Activated CD8-positive, alpha-beta memory T cell treated with anti-CD3 and anti-CD28 coated beads for 24 hours (primary cell): ENCODE results near the gene MPRIP.
"Not testable (repeated sequence)": the region's sequence is repeated elsewhere in the genome, so short reads cannot be mapped to it uniquely, and the experiment has no call there.

ENCODE experiments used
- DNase-seq: peaks from one replicate; pipeline ENCODE4 v3.0.0-alpha.2; 2020

Gene MPRIP

GRCh38 chr17:17188586-17188985, 146.3 kb downstream of the MPRIP start:
- DNase-seq: no peak

- DNase-seq: no peak
These were observed 147.3 kb downstream of the MPRIP start for GRCh38 chr17:17189559-17189958.

DNA sequence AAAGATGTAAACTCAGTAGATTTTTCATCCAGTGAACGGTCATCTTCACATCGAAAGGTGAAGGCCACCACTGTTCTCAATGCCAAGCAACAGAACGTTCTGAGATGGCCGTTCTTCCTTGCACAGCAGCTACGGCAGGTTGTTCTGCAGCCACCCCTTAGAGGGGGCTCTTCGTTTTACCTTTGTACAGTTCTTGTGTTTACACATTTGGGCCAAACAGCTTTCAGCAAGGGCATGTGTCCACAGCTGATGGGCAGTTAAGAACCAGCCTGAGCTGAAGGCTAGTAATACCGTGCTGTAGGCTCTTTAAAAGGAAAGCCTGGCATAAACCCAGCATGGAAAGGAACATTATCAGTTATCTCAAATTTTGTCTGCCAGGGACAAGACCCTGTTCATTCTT, 147.9 kb downstream of the MPRIP start:
- no peak for DNase-seq

- DNase-seq: no peak
These were observed 149.1 kb downstream of the MPRIP start for GRCh38 chr17:17191346-17191792.

- no peak for DNase-seq
These were observed 149.7 kb downstream of the MPRIP start for GRCh38 chr17:17191961-17192381.

DNA sequence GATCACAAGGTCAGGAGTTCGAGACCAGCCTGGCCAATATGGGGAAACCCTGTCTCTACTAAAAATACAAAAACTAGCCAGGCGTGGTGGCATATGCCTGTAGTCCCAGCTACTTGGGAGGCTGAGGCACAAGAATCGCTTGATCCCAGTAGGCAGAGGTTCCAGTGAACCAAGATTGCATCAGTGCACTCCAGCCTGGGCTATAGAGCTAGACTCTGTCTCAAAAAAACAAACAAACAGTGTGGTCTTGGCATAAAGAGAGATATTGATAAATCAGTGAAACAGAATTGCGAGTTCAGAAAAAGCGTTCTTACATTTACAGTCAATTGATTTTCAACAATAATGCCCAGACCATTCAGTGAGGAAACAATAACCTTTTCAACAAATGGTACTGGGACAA, 153.2 kb downstream of the MPRIP start:
- not testable (repeated sequence) for DNase-seq

- DNase-seq: no peak
These were observed 154.5 kb downstream of the MPRIP start for GRCh38 chr17:17196776-17197175.

GRCh38 chr17:17198281-17198680, 156.0 kb downstream of the MPRIP start:
- DNase-seq: no peak

DNA sequence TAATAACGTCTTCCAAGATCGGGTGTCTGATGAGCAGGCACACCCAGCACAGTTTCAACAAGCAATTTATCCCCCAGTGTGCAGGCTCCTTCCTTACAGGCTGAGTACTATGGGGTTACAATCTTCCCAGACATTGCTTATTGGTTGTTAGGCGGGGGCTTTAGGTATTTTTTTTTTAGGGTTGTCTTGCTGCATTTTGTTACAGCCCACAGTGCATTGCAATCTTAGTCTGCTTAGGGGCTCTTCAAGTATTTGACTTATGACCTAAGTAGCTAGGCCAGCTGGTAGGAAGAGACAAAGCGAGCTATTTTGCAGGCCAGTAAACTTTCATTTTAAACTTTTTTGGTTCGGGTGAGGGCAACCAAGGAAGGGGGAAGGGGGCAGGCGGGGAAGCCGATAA, 158.1 kb downstream of the MPRIP start:
- no peak for DNase-seq

GRCh38 chr17:17200831-17201230, 158.6 kb downstream of the MPRIP start:
- DNase-seq: no peak

DNA sequence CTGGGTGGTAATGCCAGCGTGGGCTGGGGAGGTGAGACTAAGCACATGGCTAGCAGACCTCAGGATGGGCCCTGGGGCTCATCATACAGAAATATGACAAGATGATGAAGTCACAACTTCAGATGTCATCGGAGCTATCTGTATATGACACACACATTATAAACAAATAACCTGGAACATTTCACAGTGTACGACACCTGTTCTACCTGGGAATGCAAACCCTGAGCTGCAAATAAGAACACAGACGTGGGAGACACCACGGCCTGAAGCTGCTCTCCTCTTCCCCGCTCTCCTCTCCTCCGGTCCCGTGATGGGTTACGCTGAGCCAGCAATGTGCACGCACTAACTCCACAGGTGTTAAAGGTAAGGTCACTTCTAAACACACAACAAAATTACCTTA, 159.0 kb downstream of the MPRIP start:
- DNase-seq: no peak

DNA sequence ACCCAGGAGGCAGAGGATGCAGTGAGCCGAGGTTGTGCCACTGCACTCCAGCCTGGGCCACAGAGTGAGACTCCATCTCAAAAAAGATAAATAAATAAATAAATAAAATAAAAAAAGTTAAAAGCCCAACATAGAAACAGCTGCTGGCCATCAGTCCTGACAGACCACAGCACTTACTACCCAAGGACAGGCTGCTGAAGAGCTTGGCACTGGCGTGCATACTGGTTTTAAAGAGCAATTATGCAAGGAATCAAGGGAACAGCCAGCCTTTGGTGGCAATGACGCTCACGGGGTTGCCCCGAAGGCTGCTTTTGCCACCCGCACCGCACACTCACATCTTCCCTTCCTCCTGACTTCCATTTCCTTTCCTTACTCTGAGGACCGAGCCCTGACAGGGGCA, 159.7 kb downstream of the MPRIP start:
- no peak for DNase-seq

DNA sequence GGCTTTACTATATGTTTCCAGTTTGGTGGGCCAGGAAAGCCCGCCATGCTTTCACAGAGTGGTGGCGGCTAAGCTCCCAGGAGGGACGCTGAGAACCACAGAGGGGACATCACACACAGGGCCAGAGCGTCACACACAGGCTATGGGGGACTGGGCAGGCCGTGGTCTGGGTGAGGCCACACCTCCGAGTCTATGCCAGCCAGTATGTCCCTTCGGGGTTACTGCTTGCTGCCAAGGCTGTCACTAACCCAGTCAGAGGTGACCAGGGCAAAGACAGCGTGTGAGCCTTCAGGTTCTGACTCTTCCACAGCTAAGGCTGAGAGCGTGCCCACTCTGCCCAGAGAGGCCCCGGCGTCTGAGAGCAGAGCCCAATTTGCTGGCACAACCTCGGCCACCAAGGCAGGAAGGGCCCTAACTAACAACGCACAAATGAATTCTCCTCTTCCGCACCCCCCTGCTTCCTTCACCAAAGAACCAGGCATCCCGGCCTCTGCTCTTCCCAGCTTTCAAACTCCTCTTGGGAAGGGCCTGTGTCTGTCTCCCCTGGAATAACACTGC, 161.0 kb downstream of the MPRIP start:
- DNase-seq: no peak

DNA sequence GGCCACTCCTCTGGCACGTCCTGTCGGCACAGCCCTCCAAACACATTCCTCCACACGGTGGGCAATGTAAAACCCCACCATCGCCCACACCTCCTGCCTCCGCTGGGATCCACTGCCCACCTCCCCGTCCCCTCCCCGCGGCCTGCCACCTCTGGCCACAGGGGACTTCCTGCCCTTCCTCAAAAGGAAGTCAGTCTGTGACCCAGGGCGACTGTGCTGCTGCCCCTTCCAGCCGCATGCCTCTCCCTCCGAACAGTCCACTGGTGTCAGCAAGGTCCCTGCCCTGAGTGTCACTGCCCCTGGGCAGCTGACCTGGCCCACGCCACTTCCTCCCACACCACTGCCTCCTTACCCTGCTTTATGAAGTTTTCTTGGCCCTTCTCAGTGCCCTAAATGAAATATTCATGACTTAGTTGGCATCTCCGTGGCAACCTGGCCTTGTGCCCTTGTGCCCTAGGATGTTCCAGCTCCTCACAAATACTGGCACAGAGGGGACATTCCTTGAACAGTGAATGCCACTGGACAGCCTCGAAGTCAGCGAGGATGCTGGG, 161.9 kb downstream of the MPRIP start:
- DNase-seq: no peak

GRCh38 chr17:17204635-17205231, 162.5 kb downstream of the MPRIP start:
- no peak for DNase-seq

- DNase-seq: peak; percentile 86
These were observed 163.3 kb downstream of the MPRIP start for GRCh38 chr17:17205368-17206123.

DNA sequence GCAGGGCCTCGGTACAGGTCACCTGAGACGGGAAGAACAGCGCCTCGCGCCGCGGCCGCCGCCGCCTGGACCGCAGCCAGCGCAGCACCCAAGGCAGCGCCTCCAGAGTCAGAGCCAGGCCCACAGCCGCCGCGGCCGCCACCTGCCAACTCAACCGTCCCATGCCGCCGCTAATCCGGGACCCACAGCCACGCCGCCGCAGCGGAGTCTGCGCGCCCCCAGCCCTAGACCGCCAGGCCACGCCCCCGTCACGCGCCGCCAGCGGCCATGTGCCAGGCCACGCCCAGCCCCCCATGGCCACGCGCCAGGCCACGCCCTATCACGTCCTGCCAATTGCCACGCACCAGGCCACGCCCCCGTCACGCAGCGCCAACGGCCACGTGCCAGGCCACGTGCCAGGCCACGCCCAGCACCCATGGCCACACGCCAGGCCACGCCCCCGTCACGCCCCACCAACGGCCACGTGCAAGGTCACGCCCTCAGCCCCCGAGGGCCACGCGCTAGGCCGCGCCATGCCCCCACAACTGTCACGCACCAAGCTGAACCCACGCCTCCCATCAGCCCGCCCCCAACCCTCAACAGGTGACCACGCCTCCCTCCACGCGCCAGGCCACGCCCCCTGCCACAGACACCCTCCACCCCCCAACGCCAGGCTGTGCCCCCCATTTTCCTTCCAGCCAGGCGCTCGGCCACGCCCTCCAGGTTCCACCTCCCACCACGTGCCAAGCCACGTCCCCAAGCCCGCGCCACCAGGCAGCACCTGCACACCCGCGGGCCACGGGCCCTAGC, 164.1 kb downstream of the MPRIP start, which contains the start of gene PLD6:
PLD6 (minus strand) TSS at position 210 of the 789 bp plus-strand sequence; CDS start at position 163, 47 bp downstream.
- DNase-seq: peak; percentile 98

DNA sequence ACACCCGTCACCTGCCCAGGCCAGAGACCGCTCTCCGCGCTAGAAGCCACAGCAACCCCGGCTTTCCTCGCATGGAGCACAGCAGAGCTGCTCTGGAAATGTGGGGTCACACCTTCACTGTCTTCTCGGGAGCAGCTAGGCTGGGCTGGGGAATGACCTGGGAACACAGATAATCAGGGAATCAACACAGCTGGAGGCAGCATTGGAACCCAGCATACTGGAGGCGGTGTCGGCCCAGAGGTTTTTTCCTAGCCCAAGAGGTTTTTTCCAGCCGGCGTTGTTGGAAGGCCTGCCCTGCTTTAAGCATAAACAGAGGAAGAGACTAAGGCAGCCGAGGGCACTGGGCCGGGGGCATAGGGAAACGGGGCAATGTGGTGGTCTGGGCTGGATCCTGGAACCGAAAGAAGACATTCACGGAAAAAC, 164.7 kb downstream of the MPRIP start:
- DNase-seq: no peak

GRCh38 chr17:17207998-17208397, 165.7 kb downstream of the MPRIP start:
- no peak for DNase-seq

DNA sequence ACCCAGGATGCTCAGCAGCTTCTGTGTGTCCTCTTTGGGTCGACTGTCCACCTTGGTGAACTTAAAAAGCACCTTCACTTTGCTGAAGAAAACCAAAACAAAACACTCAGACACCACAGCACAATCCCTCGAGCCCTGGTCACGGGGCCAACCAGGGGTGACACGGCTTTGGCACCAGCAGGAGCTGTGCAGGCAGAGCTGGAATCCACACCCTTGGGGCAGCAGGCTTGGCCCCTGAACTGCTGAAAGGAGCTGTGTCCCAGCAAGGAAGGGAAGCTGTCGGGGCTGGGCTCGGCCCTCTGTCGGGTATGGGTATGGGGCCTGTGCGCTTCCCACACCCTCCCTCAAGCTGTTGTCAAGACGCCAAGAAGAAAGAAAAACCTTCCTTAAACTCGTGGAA, 171.5 kb downstream of the MPRIP start:
- DNase-seq: no peak

- no peak for DNase-seq
These were observed 172.6 kb downstream of the MPRIP start for GRCh38 chr17:17214646-17215436.

DNA sequence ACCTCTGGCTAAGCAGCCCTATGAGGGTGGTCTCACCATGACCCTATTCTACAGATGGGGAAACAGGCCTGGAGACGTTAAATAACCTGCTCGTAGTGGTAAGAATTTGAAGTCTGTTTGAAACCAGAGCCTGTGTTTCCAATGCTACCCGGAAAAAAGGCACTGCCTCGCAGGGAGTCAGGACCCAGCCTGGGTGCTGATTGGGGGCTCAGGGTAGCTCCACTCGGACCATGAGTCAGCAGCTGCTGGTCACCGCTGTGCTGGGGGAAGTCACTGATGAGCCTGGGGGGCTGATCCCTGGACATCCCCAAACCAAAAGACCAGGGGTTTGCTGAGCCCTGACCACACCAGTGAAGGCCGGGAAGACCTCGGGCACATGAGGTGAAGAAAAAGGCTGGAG, 173.3 kb downstream of the MPRIP start:
- no peak for DNase-seq
